NB4 (cell line): ENCODE data around the gene DYNC1I1.

Source experiments
- DNase-seq: peaks from one replicate; pipeline ENCODE4 v3.0.0; 2010; ENCODE audit warnings: low read depth
- H3K4me3 ChIP-seq: one replicate; pipeline ENCODE4 v1.5.1; 2011; ENCODE audit warnings: mild to moderate bottlenecking, low read depth, low read length, moderate library complexity
- MAX ChIP-seq: IDR thresholded peaks from 2 replicates; pipeline ENCODE4 v1.6.1; 2011; ENCODE audit warnings: low read depth, low read length
- MYC ChIP-seq: IDR thresholded peaks from 2 replicates; pipeline ENCODE4 v1.6.1; 2011; ENCODE audit warnings: low read depth, low read length
- POLR2A ChIP-seq: IDR thresholded peaks from 2 replicates; pipeline ENCODE4 v1.6.1; 2011; ENCODE audit warnings: mild to moderate bottlenecking; ENCODE audit not compliant: insufficient read length; ENCODE audit errors: extremely low read depth
- TF ChIP-seq, protein P1 (sequence below): IDR thresholded peaks from one replicate; pipeline ENCODE4 v1.5.1; 2012; ENCODE audit warnings: low read depth, low read length

DYNC1I1 gene

DNA sequence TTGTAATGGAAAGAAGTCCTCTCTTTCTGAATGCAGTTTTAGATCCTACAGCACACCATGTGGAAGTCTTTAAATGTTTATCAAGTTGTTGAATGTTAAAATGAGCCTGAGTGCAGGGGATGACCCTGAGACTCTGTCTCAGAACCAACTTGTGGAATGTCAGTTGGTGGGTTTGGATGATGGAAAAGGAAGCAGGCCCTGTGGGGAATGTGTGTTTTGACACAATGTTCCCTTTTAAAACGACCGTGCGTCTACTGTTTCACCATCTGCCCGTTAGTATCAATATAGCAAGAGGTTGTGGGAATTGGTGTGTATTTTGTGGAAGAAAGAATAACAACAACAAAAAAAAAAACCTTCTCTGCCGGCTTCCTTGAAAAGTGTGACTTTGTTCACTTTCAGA lies 8.3 kb downstream of the DYNC1I1 start:
- H3K4me3 ChIP-seq, result no peak overlapping the region
- TF ChIP-seq MAX (no peak), POLR2A (no peak), MYC (no peak)
- TF ChIP-seq, protein P1, sequence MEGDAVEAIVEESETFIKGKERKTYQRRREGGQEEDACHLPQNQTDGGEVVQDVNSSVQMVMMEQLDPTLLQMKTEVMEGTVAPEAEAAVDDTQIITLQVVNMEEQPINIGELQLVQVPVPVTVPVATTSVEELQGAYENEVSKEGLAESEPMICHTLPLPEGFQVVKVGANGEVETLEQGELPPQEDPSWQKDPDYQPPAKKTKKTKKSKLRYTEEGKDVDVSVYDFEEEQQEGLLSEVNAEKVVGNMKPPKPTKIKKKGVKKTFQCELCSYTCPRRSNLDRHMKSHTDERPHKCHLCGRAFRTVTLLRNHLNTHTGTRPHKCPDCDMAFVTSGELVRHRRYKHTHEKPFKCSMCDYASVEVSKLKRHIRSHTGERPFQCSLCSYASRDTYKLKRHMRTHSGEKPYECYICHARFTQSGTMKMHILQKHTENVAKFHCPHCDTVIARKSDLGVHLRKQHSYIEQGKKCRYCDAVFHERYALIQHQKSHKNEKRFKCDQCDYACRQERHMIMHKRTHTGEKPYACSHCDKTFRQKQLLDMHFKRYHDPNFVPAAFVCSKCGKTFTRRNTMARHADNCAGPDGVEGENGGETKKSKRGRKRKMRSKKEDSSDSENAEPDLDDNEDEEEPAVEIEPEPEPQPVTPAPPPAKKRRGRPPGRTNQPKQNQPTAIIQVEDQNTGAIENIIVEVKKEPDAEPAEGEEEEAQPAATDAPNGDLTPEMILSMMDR, result no peak
- no peak for DNase-seq

- H3K4me3 ChIP-seq, result no peak overlapping the region
- DNase-seq, result no peak
- no peak for TF ChIP-seq MAX
- TF ChIP-seq MYC, result no peak
- TF ChIP-seq, protein P1, result no peak
Measured at GRCh38 chr7:95781961-95782586, 9.7 kb downstream of the DYNC1I1 start.

- TF ChIP-seq MAX (no peak), POLR2A (no peak), MYC (no peak)
- TF ChIP-seq, protein P1, result no peak
- H3K4me3 ChIP-seq, result no peak overlapping the region
- DNase-seq, result no peak
Measured at GRCh38 chr7:95784796-95785195, 12.4 kb downstream of the DYNC1I1 start.

GRCh38 chr7:95788258-95788657 lies 15.9 kb downstream of the DYNC1I1 start:
- H3K4me3 ChIP-seq, result no peak overlapping the region
- TF ChIP-seq, protein P1, result no peak
- no peak for TF ChIP-seq MYC
- no peak for TF ChIP-seq POLR2A
- TF ChIP-seq MAX, result no peak
- DNase-seq, result no peak

DNA sequence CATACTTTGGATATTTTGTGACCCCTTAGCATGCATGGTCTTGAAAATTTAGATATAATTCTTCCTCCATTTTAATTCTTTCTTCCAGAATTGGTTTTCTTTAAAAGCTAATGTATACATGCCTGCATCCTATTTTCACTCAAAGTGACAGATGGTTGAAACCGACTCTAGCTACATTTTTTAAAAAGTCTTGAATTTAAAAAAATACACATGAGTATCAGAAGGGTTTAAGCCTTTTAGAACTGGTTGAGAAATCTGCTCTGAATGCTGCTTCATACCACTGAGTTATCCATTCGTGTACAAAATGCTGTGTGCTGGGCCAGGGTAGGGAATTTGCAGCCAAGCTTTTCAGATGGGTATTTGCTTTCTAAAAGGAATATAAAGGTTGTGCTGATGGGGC lies 16.5 kb downstream of the DYNC1I1 start:
- no peak for DNase-seq
- H3K4me3 ChIP-seq, result no peak overlapping the region
- TF ChIP-seq MYC, result no peak
- TF ChIP-seq MAX, result no peak
- no peak for TF ChIP-seq POLR2A
- TF ChIP-seq, protein P1, result no peak
